COLO829 (cell line): ENCODE results near the gene ADAMTSL1.

ENCODE experiments used
- DNase-seq: peaks from one replicate; pipeline ENCODE4 v3.0.0; 2012; ENCODE audit warnings: low spot score

The ADAMTSL1 gene

GRCh38 chr9:18942801-18943200 is 468.8 kb downstream of the ADAMTSL1 start:
- no peak for DNase-seq

GRCh38 chr9:18947892-18948339 is 474.0 kb downstream of the ADAMTSL1 start:
- DNase-seq, result no peak

GRCh38 chr9:18951936-18952335 is 478.0 kb downstream of the ADAMTSL1 start:
- DNase-seq, result no peak

GRCh38 chr9:18955626-18956025 is 481.7 kb downstream of the ADAMTSL1 start:
- DNase-seq, result no peak
